Uterus (tissue), 2 donors: Measurements from ENCODE around the gene STARD8.

ENCODE experiments used
- CTCF ChIP-seq, 4 experiments: fragments of 200-600 bp in 2 of 4; fragments of 450-650 bp in 2 of 4; sonication (generic) in 2 of 4; IDR thresholded peaks; one replicate each; pipeline ENCODE4 v1.5.1; 2016 to 2019; ENCODE audit warnings: antibody characterized with exemption in 4 of 4, mild to moderate bottlenecking in 2 of 4, moderate library complexity in 1 of 4
- POLR2A ChIP-seq, 2 donors: fragments of 450-650 bp; IDR thresholded peaks; one replicate each; pipeline ENCODE4 v1.6.1; 2016; ENCODE audit warnings: antibody characterized with exemption in 2 of 2, mild to moderate bottlenecking in 1 of 2, moderate library complexity in 1 of 2

- TF ChIP-seq CTCF (IDR thresholded peaks at IDR 0.05) (peak in 1 of 4 experiments; percentile 3), POLR2A (IDR thresholded peaks at IDR 0.05) (no peak)
Measured at GRCh38 chrX:68719904-68720614, 72.6 kb downstream of the STARD8 start.
